NT2/D1 (cell line): ENCODE measurements around the gene ITSN2.

Experiments
- YY1 ChIP-seq: IDR thresholded peaks from 2 replicates; pipeline ENCODE4 v1.6.1; 2011; ENCODE audit not compliant: insufficient read length, insufficient read depth
- ZNF274 ChIP-seq: IDR thresholded peaks from 2 replicates; pipeline ENCODE4 v1.6.1; 2011; ENCODE audit warnings: mild to moderate bottlenecking, low read depth, low read length

DNA sequence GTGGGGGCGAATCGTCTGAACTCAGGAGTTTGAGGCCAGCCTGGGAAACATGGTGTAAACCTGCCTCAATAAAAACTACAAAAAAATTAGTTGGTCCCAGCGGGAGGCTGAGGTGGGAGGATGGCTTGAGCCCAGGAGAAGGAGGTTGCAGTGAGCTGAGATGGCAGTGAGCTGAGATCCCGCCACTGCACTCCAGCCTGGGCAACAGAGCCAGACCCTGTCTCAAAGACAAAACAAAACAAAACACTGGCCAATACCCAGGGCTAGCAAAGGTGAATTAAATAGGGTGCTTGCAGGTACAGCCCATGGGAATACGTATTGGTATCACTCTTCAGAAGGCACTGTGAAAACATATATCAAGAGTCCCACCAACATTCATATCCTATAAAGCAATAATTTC lies 7.0 kb downstream of the ITSN2 start:
- TF ChIP-seq ZNF274, result no peak
- TF ChIP-seq YY1, result no peak
